GM19193 (cell line): ENCODE measurements around the gene ITSN1.

Experiments
- POLR2A ChIP-seq: IDR thresholded peaks from 4 replicates; pipeline ENCODE4 v1.6.1; 2011; ENCODE audit not compliant: insufficient read depth, insufficient read length; ENCODE audit errors: extremely low read depth

Gene ITSN1

DNA sequence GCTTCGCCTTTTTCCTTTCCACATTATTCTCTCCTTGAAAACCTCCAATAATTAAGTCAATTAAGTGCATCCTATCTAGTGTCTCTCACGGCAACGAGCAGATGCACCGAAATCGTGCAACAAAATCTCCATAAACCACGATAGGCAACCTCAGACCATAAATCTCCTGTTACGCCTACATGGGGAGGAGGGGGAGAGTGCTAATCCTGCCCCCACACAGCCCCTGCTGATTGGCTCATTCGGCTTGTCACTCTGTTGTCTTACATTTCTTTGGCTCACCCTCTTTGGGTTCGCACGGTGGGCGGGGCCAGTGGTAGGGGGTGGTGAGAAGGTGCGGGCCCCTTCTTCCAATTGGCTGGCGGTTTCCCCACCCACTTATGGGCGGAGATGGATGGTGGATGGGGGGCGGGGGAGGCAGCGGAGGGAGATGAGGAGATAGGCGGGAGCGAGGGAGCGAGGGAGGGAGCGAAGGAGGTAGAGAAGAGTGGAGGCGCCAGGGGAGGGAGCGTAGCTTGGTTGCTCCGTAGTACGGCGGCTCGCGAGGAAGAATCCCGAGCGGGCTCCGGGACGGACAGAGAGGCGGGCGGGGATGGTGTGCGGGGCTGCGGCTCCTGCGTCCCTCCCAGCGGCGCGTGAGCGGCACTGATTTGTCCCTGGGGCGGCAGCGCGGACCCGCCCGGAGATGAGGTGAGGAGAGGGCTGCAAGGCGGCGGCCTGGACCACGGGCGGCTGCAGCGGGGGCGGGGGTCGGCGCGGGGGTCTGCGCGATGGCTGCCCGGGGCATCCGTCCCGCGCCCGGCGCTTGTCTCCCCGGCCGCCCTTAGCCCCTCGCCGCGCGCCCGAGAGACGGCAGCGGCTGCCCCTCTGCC is at the start of gene ITSN1:
ITSN1 (plus strand) TSS at position 475 of the 869 bp plus-strand sequence. CDS start 76,328 bp downstream, outside the sequence.
- no peak for TF ChIP-seq POLR2A

DNA sequence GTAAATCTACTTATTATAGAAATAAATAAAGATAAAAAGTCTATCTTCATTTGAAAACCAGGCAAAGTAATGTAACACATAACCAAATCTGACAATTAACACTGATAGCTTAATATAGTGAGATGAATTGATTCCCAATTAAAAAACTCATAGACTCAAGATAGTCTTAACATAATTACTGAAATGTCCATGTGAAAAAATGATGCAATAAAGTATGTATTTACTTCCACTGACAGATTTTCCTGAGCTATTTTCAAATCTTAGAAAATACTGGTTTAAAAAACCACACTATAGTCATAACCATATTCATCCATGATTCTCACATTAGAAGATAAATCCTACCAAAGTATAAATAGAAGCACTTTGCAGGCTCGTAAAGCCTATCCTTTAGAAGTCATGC is 44.2 kb upstream of the ITSN1 start:
- no peak for TF ChIP-seq POLR2A

DNA sequence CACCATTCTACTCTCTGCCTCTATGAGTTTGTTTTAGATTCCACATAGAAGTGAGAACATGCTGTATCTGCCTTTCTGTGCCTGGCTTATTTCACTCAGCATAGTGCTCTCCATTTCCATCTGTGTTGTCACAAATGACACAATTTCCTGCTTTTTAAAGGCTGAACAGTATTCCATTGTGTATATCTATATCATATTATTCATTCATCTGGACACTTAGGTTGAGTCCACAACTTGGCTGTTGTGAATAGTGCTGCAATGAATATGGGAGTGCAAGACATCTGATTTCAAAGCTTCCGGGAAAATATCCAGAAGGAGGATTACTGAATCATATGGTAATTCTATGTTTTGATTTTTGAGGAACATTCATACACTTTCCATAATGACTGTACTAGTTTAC is 33.7 kb upstream of the ITSN1 start:
- no peak for TF ChIP-seq POLR2A

DNA sequence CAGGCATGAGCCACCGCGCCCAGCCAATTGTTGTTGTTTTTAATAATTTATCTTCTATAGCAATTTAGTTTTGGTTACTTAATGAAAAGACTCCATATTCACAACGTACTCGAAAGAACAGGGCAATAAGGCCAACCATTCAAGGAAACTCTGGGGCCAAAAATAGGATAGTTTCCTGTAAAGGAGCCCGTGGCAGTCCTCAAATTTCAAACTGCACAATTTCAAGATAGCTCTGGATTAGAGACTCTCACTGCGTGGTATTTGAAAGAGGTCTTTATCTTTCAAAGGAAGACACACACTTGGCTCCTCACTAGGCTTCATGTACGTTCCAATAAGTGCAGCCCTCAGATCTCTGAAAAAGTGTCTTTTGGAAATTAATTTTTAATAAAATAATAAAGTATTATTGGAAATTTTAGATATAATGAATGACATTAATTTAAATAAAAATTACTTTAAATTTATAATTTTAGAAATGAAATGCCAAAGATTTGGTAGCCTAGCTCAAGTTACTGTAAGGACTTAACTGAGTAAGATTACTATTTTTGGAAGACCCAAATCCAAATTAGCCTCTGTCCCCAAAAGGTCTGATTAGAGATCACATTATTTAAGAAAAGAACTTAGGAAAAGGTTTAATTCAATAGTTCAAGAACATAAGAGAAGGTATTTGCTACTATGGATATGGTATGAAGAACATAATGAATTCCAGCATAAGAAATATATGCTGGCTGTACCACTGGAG is 31.1 kb upstream of the ITSN1 start:
- no peak for TF ChIP-seq POLR2A

- no peak for TF ChIP-seq POLR2A
Observed at GRCh38 chr21:33618407-33618806, 23.9 kb upstream of the ITSN1 start.

DNA sequence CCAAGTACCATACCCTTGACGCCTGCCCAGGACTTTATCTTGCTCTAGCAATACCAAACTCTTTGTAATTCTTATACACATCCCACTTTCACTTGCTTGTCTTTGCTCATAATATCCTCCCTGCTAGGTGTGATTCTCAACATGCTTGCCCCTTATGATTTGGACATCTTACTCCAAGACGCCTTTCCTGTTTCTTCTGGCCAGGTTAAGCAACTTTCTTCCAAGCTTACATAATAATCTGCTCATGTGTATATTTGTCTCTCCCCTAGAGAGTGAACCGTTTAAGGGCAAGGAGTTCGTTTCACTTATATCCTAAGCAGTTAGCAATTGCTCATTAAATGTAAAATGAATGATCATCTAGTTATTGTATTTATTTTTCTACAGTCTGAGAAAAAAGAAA is 22.6 kb upstream of the ITSN1 start:
- TF ChIP-seq POLR2A = no peak

GRCh38 chr21:33622253-33622652 is 20.0 kb upstream of the ITSN1 start:
- no peak for TF ChIP-seq POLR2A

GRCh38 chr21:33634254-33634653 is 8.0 kb upstream of the ITSN1 start:
- TF ChIP-seq POLR2A = no peak

DNA sequence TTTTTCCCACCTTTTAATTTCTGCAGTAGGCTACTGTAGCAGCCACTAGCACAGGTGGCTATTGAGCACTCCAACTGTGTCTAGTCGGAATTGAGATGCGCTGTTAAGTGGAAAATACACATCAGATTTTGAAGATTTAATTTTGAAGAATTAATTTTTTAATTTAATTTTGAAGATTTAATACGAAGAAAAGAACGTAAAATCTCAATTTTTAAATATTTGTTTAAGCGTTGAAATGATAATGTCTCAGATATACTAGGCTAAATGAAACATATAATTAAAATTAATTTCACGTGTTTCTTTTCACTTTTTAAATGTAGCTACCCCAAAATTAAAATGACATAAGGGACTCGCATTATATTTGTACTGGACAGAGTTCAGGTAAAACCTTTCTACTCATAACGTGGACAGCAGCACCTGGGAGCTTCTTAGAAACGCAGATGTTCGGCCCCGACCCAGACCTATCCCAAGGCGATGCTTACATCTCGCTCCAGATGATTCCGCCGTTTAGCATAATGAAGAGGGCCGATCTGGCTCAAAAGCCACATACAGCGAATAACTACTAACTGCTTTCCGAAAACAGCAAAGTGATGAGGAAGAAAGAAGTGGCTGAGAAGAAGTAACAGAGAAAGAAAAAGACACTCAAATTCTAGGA is 1.5 kb upstream of the ITSN1 start:
- TF ChIP-seq POLR2A = no peak

GRCh38 chr21:33641352-33642026 is 812 bp upstream of the ITSN1 start, which contains the start of gene CRYZL1:
Gene CRYZL1 (minus strand): TSS chr21:33641741. CDS start chr21:33631551, 10,190 bp downstream.
- TF ChIP-seq POLR2A = peak; percentile 79

DNA sequence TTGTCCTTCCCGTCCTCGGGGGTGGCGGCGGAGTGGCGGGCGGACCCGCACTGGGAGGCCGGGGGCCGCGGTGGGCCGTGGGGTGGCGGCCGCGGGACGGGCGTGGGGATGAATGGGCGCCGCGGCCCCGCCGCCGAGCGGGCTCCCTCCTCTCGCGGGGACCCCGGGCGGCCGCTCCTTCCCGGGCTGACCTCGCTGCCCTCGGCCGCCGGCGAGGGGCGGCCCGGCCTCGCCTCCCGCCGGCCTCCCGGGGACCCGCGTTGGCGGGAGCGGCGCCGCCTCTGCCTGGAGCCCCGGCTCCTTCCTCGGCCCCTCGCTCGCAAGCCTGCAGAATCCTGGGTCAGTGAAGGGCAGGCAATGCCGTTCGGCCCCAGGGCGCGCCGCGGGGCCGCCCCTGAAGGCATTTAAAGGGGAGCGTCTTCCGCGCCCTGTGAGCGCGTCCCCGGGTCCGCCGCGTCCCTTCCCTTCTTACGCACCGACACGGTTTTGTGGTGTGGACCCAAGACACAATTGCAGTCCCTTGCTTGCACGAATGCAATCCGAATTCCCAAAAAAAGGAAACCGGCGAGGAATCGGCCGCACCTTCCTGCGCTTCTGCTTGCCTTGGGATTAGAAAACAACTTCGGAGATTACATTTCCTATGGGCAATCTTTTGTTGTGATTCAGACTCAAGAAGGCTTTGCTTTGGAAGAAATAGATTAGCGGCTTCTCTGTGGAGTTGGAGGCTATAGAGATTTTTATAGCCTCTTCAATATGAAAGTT is 776 bp downstream of the ITSN1 start:
- no peak for TF ChIP-seq POLR2A

GRCh38 chr21:33643658-33644311 is 1.5 kb downstream of the ITSN1 start:
- no peak for TF ChIP-seq POLR2A

DNA sequence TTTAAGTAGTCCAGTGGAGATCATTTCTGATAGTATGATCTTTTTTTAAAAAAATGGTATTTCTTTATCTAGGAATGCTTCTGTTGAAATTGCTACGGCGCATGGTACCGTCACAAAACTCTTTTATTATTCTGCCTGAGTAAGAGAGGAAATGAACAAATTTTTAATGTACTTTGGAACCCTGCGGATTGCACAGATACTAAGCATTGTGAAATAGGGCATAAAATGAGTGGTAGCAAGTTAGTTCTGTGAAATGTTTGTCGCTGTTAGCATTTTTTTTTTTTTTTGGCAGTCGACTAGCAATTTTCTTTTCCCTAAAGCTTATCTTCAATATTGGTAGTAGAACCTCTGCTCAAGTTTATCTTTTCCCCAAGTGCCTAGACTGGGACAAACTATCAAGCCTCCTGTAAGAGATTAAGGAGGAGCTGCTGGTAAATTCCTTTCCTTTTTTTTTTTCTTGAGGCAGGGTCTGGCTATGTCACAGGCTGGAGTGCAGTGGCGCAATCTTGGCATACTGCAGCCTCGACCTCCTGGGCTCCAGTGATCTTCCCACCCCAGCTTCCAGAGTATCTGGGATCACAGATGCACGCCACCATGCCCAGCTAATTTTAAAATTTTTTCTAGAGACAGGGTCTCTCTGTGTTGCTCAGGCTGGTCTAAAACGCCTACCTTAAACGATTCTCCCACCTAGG is 2.2 kb downstream of the ITSN1 start:
- TF ChIP-seq POLR2A = no peak

DNA sequence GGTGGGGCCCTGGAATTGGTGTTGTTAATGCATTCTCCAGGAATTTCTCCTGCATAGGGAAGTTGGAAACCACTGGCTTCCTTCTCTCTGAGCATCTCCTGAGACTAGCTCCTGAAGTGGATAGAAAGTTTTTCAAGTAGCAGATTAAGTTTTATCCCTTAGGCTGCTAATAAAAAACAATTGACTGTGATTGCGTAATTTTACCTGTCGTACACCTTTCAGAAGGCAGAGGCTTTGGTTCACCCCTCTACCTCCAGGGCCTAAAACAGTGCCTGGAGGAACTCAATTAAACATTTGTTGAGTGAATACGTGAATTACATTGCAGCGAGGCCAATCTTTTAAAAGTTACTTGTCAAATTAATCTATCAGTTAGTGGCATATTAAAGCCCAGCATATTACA is 3.4 kb downstream of the ITSN1 start:
- TF ChIP-seq POLR2A = no peak

GRCh38 chr21:33647587-33647986 is 5.3 kb downstream of the ITSN1 start:
- TF ChIP-seq POLR2A = no peak
